HG03571 (cell line): ENCODE data around the gene ZNF76.

Source experiments
- ATAC-seq: cut with Tn5 transposase; IDR thresholded peaks from one replicate; pipeline ENCODE4 v1.9.1; 2021; ENCODE audit not compliant: unreplicated experiment

Gene ZNF76

DNA sequence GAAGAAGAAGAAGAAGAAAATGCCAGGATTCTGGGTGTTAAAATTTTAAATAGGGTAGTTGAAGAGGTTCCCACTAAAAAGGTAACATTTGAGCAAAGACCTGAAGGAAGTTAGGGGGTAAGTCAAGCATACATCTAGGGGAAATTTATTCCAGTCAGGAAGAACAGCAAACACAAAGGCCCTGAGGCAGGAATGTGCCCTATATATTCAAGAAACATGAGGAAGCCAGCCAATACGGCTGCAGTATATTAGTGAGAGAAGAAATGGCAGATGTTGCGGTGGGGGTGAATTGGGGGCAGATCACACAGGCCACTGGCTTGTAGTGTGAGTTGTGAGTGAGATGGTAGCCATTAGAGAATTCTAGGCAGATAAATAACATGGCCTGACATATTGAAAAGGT, 6.0 kb downstream of the ZNF76 start:
- ATAC-seq: no peak

DNA sequence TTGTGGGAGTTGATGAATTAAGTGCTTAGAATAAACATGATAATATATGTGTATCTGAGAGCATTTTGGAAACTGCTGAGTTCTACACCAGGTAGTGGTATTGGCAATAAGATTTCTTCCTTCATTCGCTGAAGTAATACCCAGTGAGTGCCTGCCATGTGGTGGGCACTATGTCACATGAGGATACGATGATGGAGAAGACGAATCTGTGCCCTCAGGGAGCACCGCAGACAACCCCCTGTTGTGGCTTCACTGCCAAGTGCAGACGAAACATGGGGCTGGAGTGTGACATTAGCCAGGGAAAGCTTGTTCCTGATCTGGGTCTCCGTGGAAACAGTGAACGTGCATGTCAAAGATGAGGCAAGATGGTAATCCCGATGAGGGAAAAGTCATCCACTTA, 7.9 kb downstream of the ZNF76 start:
- ATAC-seq: no peak

DNA sequence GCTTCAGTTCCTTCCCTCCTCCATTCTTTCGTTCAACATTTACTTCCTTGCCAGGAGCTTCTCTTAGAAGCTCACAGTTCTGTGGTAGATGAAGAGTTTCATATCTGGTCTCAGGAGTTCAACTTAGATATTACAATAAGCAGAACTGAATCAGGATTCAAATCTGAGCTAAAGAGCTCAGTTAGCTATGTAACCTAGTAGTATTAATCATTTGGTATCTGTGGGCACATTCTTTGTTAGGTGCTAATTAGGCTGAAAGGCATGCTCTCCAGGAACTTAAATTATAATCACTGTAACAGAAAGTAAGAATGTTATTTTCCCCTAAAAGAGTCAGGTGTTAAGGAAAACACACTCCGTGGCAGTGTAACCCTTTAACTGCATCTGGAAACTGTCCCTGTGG, 8.4 kb downstream of the ZNF76 start:
- ATAC-seq: no peak

DNA sequence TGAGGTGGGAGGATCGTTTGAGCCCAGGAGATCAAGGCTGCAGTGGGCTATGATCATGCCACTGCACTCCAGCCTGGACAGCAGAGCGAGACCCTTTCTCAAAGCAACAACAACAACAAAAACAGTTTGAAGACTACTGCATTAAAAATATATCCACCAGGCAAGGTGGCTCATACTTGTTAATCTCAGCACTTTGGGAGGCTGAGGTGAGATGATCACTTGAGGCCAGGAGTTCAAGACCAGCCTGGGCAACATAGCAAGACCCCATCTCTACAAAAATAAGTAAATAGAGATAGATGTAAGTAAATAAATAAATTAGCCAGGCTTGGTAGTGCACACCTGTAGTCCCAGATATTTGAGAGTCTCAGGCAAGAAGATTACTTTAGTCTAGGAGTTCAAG, 12.5 kb downstream of the ZNF76 start:
- ATAC-seq: no peak

DNA sequence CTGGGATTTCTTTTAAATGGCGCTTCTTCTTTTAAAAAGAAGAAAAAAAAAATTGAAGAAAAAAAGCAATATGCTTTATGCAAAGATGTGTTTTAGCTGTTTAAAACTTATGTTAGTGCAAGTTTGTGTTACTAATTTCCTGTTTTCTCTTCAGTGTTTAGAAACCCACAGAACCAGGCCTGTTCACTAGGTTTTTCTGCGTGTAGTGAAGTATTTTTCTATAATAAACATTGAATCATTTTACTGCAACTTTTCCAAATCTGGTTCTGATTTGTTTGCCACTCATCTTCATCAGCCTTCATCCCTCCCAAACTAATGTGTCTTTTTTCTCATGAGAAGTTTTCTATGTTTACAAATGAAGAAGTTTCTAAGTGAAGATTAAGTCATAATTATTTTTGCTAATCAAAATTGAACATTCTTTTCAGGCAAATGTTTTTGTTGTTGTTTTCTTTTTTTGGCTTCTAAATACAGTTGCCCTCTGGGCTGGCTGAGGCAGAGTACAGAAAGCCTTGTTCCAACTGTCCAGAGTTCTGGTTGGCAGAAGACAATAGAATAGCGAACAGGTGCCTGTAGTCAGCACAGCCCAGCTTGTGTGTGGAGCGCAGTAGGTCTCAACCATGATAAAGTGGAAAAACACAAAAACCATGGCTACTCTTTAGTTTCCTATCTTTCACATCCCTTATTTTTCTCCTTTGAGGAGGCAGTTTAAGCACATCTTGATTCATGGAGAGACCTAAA, 14.5 kb downstream of the ZNF76 start:
- ATAC-seq: no peak

DNA sequence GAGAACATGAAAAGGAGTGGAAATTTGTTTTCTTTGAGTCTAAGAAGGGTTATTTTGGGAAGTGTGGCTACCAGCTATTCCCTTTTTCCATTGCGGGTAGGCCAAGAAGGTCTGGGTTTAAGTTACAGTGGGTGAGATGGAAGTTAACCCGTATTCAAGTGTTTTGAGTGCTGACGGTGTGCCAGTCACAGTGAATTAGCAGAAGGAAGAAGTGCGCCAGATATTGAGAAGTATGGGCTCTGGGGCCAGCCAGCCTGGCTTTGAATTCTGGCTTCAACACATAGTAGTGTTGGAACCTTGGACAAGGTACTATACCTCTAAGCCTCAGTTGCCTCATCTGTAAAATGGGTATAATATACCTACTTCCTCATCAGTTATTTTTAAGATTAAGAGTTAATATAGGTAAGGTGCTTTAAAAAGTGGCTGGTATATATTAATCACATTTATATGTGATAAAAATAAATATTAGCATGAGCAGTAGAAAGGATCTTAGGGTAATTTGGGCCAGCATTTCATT, 16.3 kb downstream of the ZNF76 start:
- no peak for ATAC-seq

DNA sequence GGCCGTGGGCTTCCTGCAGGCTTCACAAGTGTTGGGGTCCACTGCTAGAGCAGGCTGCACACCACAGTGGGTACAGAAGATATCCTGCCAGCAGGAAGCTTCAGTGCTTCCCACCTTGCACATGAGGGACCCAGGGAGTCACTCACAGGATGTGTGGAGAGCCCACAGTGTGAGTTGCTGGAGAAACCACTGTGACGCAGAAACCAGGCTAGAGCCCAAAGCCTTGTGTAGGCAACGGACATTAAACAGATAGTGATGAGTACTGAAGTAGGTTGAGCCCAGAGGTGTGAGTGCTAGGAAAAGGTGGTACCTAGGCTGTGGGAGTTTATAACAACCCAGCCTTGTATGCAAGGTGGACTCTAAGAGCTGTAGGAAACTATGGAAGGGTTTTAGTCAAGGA, 19.2 kb downstream of the ZNF76 start:
- no peak for ATAC-seq

DNA sequence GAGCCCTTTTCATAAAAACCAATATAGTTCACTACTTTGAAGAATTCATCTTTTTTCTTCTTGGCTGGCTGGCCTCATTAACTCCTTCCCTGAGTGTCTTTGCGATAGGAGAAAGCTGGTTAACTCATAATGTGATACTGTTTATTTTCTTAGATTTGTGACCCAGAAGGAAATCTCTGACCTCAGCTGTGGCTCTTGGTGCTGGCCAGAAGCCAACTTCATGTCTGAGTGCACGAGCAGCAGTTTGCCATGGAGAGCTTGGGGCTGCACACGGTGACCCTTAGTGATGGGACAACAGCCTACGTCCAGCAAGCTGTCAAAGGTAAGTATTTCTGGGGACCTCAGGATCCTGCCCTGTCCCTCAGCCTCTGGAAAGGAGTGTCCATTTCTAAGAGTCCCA, 21.4 kb downstream of the ZNF76 start:
- no peak for ATAC-seq

DNA sequence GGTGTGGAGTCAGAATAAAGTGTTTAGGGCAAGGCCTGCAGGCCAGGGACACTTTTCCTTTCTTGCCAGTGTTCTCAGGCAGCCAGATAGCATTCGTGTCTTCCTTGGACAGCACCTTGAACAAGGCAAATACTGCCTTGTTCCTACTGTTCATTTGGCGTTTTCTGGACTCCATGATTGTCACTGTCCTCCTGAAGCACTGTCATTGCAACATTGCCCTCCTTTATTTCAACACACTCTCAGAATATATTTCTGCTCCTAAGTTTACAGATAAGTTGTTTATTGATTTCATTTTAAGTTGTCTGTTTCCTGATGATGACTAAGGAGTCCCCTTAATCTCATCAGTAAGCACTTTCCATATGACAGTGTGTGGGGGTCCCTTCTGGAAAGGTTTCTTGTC, 22.9 kb downstream of the ZNF76 start:
- ATAC-seq: no peak

DNA sequence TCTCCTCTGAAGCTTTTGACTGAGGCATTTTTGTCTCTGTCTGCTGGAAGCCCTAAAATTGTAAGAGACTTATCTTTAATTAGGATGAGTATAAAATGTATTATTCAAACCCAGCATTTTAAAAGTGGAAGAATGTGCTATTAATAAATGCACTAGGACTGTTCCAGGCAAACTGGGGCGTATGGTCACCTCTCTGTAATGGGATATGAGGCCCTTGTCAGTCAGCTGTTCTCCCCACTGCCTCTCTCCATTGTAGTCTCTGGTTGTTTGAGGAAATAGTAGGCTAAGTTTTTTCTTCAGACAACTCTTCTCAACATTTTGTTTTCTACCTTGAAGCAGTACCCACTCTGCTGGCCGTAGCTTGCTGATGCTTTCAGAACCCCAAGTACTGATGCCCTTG, 23.8 kb downstream of the ZNF76 start:
- no peak for ATAC-seq

DNA sequence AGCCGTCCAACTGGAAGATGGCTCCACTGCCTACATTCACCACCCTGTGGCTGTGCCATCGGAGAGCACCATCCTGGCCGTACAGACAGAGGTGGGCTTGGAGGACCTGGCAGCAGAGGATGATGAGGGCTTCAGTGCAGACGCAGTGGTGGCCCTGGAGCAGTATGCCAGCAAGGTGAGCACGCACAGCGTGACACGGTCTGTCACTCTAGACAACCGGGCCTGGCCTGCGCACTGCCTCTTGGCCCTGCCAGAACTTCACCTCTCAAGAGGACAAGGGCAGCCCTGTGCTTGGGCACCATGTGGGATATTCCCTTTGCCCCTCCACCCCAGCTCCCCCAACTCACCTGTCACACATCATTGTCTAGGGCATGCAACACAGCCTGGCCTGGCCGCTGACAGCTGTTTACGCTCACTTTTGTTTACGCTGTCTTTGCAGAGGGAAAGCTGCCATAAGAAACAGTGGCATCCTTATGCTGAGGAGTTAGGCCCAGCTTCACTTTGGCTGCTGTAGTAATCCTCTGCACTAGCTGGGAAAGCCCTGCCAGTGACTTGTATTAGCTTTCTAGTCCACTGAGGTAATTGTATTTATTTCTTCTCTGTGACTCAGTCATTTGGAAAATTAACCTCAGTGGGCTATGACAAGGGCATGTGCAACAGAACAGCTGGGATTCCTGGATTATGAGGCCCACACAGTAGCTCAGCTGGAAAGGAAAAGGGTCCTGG, 28.3 kb downstream of the ZNF76 start:
- no peak for ATAC-seq

DNA sequence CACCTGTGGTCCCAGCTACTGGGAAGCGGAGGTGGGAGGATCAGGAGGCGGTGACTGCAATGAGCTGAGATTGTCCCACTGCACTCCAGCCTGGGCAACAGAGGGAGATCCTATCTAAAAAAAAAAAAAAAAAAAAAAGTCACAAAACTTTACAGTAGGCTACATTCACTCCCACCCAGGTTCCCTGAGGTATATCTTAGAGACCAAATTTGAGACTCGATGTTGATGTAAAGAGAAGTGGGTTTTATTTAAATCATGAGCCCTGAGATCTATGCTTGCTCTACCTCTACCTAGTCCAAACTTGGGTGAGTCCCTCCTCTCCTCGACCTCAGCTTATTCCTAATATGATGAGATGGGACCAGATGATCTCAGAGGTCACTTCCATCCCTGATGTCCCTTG, 29.3 kb downstream of the ZNF76 start:
- no peak for ATAC-seq

DNA sequence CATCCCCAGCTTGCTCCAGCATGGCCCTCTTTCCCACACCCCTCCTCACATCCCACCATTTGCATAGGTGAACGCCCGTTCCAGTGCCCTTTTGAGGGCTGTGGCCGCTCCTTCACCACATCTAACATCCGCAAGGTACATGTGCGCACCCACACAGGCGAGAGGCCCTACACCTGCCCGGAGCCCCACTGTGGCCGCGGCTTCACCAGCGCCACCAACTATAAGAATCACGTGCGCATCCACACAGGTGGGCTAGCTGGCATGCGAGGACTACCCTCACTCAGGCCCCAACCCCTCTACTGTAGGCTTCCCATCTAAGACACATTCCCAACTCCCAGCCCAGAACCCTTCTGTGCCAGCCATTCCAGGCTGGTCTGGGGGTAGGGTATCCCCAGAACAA, 32.0 kb downstream of the ZNF76 start:
- ATAC-seq: no peak

DNA sequence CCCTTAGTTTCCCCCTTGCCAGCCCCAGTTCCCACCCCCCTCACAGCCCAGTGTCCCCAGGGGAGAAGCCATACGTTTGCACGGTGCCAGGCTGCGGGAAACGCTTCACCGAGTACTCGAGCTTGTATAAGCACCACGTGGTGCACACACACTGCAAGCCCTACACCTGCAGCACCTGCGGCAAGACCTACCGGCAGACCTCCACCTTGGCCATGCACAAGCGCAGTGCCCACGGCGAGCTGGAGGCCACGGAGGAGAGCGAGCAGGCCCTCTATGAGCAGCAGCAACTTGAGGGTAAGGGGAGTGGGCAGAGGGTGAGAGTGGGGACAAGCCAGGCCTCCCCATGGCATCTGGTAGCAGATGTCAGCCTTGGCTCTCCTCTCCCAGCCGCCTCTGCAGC, 33.0 kb downstream of the ZNF76 start:
- no peak for ATAC-seq

DNA sequence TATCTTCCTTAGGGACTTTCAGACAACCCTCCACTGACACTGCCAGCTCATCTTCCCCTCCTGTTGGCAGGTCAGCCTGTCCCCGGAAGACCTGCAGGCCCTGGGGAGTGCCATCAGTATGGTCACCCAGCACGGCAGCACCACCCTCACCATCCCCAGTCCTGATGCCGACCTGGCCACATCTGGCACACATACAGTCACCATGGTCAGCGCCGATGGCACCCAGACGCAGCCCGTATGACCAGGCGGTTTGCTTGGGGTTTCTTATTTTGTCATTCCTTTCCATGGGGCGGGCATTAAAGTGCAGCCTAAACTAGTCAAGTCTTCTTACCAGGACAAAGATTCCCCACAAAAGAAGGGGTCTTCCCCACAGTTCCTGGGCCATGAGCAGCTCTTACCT, 34.1 kb downstream of the ZNF76 start:
- no peak for ATAC-seq

DNA sequence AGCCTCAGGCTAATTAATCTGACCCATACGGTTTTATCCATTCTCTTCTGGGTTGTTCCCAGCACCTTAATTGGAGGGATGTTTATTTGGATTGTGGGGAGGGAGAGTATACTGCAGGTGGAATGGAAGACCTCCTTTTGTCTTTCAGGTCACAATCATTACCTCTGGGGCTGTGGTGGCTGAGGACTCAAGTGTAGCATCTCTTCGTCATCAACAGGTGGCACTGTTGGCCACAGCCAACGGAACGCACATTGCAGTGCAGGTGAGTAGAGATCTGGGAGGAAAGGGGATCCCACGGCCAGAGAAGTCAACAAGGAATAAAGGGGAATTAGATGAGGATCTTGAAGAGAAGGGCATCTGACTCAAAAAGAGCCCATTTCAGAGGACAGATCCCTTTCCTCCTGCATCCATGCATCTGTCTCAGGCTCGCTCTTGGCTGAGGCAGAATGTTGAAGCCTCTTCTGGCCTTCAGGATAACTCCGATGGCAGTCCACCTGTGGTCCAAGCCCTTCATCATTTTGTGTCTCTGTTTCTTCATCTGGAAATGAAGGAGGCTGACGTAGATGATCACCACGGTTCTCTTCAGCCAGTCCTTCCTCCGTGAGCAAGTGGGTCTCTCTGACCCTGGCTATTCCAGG, 34.9 kb downstream of the ZNF76 start:
- no peak for ATAC-seq

DNA sequence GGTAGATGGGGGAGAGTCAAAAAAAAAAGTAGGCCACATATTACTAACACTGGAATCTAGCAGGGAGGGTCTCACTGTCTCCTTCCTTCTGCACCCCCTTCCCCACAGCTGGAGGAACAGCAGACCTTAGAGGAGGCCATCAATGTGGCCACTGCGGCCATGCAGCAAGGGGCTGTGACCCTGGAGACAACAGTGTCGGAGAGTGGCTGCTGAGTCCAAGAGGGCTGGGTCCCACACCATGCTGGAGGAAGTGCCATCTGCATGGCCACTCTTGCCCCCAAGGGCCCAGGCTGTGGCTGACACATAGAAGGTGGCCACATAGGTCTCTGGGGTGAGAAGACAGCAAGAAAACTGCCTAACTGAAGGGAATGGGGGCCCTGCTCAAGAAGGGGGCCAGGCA, 35.5 kb downstream of the ZNF76 start:
- ATAC-seq: no peak

DNA sequence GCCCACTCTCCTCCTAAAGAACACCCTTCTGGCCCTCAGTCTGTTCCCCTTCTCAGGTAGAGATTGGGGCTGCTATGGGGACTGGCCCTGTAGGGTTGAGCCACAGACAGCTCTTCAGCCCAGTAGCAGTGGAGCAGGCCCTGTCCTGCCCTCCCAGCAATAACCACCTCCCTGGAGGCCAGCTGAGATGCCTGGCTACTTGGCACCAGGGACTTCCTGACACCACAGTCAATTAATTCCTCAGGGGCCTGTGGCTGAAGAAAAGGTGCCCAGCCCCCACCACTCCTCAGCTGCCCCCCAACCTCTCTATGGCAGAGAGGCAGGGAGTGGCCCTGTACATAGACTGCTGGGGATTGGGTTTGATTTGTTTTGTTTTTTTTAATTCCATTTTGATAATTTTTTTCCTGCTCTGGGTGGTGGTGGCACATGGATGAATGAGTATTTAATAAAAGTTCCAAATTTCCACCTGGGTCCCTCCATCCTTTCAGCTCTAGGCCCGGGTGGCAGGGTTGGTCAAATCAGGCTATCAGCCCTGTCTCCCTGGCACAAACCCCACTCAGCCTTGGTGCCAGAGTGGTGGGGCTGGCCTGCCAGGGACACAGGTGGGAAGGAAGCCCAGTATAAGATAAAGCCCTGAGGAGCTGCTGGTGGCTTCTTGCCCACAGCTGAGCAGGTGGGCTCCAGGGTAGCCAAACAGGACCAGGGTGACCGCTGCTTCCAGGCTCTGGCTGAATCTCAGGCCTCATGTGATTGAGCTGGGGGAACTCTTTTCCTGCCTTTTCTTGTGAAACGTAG, 36.2 kb downstream of the ZNF76 start:
- no peak for ATAC-seq

DNA sequence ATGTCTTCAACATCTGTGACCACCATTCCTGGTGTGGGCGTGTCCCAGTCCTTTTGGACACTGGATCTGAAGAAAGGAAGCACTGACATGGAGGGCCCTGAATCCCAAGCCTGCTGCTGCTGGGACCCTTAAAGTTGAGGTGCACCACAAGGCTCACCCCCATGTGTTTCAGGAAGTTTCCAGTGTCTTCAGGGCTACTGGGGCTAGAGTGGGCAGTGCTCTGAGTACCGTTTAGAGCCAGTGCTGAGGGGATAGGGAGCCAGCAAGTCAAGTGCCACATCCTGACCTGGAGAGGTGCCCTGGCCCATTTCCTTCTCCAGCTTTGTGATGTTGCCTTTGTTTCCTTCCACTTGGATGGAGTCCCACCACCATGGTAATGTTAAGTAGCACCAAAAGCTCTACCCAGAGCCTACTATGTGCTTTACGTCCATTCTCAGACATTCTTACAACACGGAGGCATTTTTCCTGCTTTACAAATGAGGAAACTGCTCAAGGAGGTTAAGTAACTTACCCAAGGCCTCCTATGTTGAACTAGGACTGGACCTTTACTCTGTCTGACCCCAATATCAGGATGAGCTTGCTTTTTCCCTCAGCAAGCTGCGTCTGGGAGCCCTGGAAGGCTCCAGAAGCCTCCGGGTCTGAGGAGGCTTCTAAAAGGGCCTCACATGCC, 37.5 kb downstream of the ZNF76 start:
- ATAC-seq: no peak

DNA sequence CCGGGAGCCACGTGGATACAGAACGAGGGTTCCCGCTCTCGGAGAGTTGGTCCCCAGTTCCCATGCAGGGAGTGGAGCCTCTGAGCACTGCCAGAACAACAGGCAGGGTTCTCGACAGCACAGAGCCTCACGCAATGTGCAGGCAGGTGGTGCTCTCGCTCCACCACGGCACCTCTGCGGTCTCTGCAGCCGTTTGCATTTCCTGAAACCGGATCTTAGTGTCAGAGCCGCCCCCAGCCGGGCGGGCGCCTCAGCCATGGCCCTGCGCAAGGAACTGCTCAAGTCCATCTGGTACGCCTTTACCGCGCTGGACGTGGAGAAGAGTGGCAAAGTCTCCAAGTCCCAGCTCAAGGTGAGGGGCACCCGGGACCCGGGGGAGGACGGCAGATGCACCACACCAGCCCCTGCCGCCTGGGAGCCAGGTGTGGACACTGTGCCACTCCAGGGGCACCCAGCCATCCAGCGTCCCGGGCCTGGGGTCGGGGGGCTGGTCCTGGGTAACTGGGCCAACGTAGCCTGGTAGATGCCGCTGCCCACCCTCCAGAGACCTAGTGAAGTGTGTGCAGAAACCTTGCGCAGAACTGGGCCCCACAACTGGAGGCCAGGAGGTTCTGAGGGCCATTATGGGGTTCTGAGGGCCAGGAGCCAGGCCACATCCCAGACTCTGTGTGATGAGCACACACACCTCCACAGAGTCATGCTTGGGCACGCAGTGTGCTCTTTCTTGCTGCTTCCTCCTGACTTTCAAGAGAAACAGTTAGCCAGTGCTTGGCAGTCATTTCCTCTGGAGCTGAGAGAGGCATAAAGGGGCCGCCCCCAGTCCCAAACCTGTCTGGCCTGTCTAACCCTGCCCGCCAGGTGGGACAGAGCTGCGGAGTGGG, 38.3 kb downstream of the ZNF76 start, which contains the start of gene DEF6:
DEF6 (plus strand) TSS at position 218 of the 881 bp plus-strand sequence; CDS start at position 257, 39 bp downstream.
- peak; percentile 68 for ATAC-seq
